ENCODE results near the gene SPRYD7.

SPRYD7 gene

DNA sequence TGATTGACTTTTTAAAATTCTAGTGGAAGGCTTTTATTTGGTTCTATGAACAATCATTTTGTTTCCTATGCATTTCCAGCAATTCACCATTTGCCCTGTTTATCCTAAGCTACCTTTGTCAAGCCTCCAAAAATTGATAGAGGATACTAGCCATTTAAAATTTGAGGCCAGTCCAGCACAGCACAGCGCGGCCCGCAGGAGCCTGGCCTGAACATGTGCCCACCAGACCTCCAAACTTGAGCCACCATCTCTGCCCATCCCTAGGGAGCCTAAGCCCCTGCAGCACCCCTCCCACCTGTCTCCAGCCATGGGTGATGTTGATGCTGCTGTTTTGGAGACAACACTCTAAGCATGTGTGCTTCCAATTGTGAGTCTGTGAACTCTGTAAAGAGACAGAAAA is 57.5 kb downstream of the SPRYD7 start:
- TF ChIP-seq TCF12 (IDR thresholded peaks at IDR 0.05; ENCODE audit: low read depth) (no peak), EGR1 (IDR thresholded peaks at IDR 0.05) (no peak), RAD21 (IDR thresholded peaks at IDR 0.05; ENCODE audit: low read depth) (no peak)

DNA sequence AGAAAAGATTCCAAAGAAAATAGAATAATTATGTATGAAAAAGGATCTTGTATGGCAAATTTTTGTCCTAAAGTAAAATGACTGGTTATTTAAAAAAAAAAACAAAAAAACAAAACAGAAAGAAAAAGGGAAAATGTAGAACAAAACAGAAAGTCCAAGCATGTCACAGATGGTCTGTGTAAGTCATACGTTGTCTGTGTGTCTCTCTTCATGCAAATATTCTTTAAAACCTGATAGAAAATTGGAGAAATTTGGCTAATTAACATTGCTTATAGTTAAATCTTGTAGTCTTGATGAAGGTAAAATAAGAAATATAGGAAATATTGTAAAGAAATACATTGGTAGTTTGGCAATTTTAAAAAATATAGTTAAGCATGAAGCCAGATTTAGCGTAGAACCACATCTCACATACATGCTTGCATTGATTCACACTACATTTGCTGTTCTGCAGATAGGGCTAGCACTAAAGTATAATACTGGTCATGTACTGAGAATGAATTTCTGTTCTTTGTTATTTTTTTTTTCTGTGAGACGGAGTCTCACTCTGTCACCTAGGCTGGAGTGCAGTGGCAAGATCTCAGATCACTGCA is 58.4 kb downstream of the SPRYD7 start:
- TF ChIP-seq, protein P1, sequence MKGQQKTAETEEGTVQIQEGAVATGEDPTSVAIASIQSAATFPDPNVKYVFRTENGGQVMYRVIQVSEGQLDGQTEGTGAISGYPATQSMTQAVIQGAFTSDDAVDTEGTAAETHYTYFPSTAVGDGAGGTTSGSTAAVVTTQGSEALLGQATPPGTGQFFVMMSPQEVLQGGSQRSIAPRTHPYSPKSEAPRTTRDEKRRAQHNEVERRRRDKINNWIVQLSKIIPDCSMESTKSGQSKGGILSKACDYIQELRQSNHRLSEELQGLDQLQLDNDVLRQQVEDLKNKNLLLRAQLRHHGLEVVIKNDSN (IDR thresholded peaks at IDR 0.05) = peak; percentile 43
- TF ChIP-seq NFIC (IDR thresholded peaks at IDR 0.05) = no peak

DNA sequence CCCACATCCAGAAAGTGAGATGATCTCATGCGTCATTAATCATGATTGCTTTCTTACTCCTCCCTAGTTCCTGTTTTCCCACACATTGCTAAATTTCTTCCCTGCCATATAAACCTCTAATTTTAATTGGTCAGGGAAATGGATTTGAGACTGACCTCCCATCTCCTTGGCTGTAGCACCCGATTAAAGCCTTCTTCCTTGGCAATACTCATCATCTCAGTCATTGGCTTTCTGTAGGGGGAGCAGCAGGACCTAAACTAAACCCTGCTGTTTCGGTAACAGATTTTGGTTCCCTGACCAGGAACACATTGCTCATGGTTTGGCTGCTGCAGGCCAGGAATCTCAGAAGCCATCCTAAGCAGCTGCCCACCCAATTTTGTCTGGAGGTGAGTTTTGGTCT is 61.7 kb downstream of the SPRYD7 start:
- no peak for TF ChIP-seq TAF1 (IDR thresholded peaks at IDR 0.05; ENCODE audit: low read depth)
- TF ChIP-seq, protein P2, sequence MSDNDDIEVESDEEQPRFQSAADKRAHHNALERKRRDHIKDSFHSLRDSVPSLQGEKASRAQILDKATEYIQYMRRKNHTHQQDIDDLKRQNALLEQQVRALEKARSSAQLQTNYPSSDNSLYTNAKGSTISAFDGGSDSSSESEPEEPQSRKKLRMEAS (IDR thresholded peaks at IDR 0.05) = no peak
- TF ChIP-seq NFIC (IDR thresholded peaks at IDR 0.05) = no peak
- no peak for TF ChIP-seq YY1 (IDR thresholded peaks at IDR 0.05; ENCODE audit: low read depth)
- TF ChIP-seq, protein P3, sequence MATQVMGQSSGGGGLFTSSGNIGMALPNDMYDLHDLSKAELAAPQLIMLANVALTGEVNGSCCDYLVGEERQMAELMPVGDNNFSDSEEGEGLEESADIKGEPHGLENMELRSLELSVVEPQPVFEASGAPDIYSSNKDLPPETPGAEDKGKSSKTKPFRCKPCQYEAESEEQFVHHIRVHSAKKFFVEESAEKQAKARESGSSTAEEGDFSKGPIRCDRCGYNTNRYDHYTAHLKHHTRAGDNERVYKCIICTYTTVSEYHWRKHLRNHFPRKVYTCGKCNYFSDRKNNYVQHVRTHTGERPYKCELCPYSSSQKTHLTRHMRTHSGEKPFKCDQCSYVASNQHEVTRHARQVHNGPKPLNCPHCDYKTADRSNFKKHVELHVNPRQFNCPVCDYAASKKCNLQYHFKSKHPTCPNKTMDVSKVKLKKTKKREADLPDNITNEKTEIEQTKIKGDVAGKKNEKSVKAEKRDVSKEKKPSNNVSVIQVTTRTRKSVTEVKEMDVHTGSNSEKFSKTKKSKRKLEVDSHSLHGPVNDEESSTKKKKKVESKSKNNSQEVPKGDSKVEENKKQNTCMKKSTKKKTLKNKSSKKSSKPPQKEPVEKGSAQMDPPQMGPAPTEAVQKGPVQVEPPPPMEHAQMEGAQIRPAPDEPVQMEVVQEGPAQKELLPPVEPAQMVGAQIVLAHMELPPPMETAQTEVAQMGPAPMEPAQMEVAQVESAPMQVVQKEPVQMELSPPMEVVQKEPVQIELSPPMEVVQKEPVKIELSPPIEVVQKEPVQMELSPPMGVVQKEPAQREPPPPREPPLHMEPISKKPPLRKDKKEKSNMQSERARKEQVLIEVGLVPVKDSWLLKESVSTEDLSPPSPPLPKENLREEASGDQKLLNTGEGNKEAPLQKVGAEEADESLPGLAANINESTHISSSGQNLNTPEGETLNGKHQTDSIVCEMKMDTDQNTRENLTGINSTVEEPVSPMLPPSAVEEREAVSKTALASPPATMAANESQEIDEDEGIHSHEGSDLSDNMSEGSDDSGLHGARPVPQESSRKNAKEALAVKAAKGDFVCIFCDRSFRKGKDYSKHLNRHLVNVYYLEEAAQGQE (IDR thresholded peaks at IDR 0.05; ENCODE audit: low read depth) = no peak
- TF ChIP-seq EGR1 (IDR thresholded peaks at IDR 0.05) = no peak

DNA sequence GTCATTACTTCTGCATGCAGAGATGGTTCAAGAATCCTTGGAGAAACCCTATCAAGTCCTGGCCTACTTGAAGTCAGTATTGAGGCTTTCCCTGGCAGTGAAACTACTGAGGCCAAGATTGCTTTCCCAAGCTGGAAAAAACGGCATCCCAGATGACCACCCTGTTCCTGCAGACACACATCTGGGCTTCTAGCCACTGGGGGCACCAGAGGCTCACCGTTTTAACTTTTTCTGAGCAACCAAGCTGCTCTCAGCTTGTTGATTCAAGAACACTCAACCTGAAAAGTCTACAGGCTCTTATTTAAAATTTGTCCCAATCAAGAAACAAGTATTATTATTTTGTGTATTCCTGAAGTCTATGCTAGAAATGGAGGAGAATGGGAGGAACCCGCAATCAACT is 66.6 kb downstream of the SPRYD7 start:
- TF ChIP-seq RAD21 (IDR thresholded peaks at IDR 0.05; ENCODE audit: low read depth) = peak; percentile 53
- TF ChIP-seq, protein P3 (IDR thresholded peaks at IDR 0.05; ENCODE audit: low read depth) = no peak

DNA sequence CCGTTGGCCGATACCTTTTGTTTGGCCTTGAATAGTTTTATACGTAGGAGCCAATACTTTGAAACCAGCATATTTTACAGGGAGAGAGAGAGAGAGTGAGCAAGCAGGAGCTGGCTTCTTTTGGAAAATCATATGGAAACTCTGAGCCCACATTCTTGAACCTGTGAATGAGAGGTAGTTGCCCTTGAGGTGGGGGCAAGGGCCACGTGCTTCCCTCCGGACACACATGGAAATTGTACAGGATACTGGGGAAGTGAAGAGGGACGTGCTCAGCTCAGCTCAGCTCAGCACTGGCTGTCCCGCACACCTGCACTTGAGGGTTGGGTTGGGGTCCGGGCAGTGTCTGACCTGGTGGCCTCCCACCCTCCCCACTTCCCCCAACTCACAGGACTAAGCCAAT is 68.3 kb downstream of the SPRYD7 start:
- TF ChIP-seq TCF12 (IDR thresholded peaks at IDR 0.05; ENCODE audit: low read depth) = no peak
- TF ChIP-seq ZBTB7A (IDR thresholded peaks at IDR 0.05; ENCODE audit: low read depth) = no peak
- TF ChIP-seq NFIC (IDR thresholded peaks at IDR 0.05) = no peak
- no peak for TF ChIP-seq YY1 (IDR thresholded peaks at IDR 0.05; ENCODE audit: low read depth)
- no peak for TF ChIP-seq TEAD4 (IDR thresholded peaks at IDR 0.05)
- no peak for TF ChIP-seq EP300 (IDR thresholded peaks at IDR 0.05; ENCODE audit: borderline replicate concordance)
- no peak for TF ChIP-seq TAF1 (IDR thresholded peaks at IDR 0.05; ENCODE audit: low read depth)
- TF ChIP-seq, protein P1 (IDR thresholded peaks at IDR 0.05) = no peak
- no peak for TF ChIP-seq CEBPB (IDR thresholded peaks at IDR 0.05)
- TF ChIP-seq, protein P3 (IDR thresholded peaks at IDR 0.05; ENCODE audit: low read depth) = no peak

DNA sequence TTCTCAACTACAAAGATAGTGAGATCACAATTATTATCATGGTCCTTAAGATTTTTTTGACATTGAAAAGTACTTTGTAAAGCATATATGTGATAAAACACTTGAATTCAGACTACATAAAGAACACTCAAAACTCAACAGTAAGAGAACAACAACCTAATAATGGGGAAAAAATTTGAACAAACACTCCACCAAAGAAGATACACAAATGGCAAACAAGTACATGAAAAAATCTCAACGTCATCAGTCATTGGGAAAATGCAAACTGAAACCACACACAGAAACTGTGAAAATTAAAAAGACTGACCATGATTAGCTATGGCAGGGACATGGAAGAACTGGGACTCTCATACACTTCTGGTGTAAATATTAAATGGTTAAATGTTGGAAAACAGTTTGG is 70.9 kb downstream of the SPRYD7 start:
- TF ChIP-seq NFIC (IDR thresholded peaks at IDR 0.05) = no peak
- TF ChIP-seq ZBTB7A (IDR thresholded peaks at IDR 0.05; ENCODE audit: low read depth) = no peak
- TF ChIP-seq EGR1 (IDR thresholded peaks at IDR 0.05) = no peak
- TF ChIP-seq, protein P2 (IDR thresholded peaks at IDR 0.05) = no peak
- no peak for TF ChIP-seq CREB1 (IDR thresholded peaks at IDR 0.05; ENCODE audit: low read depth)
- TF ChIP-seq YY1 (IDR thresholded peaks at IDR 0.05; ENCODE audit: low read depth) = no peak
- no peak for TF ChIP-seq TEAD4 (IDR thresholded peaks at IDR 0.05)
- no peak for TF ChIP-seq FOXM1 (IDR thresholded peaks at IDR 0.05; ENCODE audit: borderline replicate concordance, low read depth)

Data from Ishikawa (cell line).